ENCODE data around the gene FAM163B. TPM values are rescaled to one million over a fixed set of nuclear protein-coding genes. Genes with fewer than 3 reads are reported as not detected.

The FAM163B gene
- total RNA-seq, 2 donors from 2014 or later = not detected

DNA sequence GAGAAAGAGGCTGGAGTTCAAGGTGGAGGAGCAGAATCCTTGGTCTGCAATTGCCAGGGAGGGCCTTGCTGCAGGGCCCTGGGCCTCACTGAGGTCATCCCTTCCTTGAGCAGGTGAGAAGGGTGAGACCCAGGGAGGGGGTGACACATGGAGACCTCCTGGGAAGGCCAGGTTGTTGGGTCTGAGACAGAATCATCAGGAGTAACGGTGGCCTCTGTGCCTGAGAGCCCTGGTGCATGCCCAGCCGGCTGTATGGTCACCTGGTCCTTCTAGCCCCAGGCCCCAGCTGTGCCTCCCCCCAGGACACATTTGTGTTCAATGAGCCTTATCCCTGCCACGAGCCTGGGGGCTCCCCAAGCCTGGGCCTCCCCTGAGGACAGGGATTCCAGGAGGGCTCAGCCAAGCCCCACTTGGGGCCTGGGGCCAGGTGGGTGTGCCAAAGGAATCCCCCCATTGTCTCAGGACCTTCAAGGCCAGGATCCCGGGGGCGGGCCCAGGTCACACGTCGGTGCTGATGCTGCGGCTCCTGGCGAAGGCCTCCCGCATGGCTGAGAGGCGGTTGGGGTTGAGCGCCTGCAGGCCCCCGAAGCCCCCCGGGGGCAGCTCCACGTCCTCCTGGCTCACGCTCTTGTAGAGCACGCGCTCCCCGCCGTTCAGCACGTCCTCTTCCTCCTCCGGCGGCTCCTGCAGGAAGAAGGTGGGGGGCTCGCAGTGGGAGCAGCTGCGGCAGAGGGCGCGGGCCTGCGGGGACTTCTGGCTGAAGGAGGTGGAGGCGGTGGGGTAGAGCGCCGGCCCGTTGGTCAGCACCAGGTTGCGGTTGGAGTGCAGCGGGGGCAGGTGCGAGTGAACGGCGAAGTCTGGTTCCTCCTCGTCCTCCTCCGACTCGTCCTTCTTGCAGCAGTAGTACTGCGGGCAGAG, 30.4 kb downstream of the FAM163B start:
- H3K36me3 Mint-ChIP-seq (ENCODE audit: low read depth) = no peaks in the 10 kb centered on the region
- no peaks in the 10 kb centered on the region for H3K27me3 Mint-ChIP-seq (ENCODE audit: insufficient read depth)
- Histone ChIP-seq H3K9ac (ENCODE audit: extremely low read depth, low read length, poor library complexity, severe bottlenecking) (no peak overlapping the region), H3K27ac (ENCODE audit: low read depth, low read length) (no peak overlapping the region), H3K27me3 (ENCODE audit: control insufficient read depth, insufficient read depth, low read length, poor library complexity, severe bottlenecking) (no peaks in the 10 kb centered on the region), H3K36me3 (ENCODE audit: control insufficient read depth, insufficient read depth, low read length) (no peaks in the 10 kb centered on the region), H3K4me3 (ENCODE audit: low read length) (no peak overlapping the region), H3K9me3 (ENCODE audit: control insufficient read depth, low read length) (no peaks in the 10 kb centered on the region), H3K4me1 (ENCODE audit: control insufficient read depth, insufficient read depth, low read length) (no peaks in the 10 kb centered on the region)
- WGBS, 2 experiments (ENCODE audit: insufficient coverage in 1 of 2, insufficient read length in 1 of 2) = 91 to 95% methylated on average over 25 to 41 of the region's 41 CpGs
- H3K4me3 Mint-ChIP-seq = no peak overlapping the region
- H3K27ac Mint-ChIP-seq = no peak overlapping the region
- DNase-seq = no peak
- peaks cover 12% of the 10 kb centered on the region for H3K4me1 Mint-ChIP-seq
- no peaks in the 10 kb centered on the region for H3K9me3 Mint-ChIP-seq
- TF ChIP-seq, protein P1, sequence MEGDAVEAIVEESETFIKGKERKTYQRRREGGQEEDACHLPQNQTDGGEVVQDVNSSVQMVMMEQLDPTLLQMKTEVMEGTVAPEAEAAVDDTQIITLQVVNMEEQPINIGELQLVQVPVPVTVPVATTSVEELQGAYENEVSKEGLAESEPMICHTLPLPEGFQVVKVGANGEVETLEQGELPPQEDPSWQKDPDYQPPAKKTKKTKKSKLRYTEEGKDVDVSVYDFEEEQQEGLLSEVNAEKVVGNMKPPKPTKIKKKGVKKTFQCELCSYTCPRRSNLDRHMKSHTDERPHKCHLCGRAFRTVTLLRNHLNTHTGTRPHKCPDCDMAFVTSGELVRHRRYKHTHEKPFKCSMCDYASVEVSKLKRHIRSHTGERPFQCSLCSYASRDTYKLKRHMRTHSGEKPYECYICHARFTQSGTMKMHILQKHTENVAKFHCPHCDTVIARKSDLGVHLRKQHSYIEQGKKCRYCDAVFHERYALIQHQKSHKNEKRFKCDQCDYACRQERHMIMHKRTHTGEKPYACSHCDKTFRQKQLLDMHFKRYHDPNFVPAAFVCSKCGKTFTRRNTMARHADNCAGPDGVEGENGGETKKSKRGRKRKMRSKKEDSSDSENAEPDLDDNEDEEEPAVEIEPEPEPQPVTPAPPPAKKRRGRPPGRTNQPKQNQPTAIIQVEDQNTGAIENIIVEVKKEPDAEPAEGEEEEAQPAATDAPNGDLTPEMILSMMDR (conservative IDR thresholded peaks at IDR 0.05) = no peak

DNA sequence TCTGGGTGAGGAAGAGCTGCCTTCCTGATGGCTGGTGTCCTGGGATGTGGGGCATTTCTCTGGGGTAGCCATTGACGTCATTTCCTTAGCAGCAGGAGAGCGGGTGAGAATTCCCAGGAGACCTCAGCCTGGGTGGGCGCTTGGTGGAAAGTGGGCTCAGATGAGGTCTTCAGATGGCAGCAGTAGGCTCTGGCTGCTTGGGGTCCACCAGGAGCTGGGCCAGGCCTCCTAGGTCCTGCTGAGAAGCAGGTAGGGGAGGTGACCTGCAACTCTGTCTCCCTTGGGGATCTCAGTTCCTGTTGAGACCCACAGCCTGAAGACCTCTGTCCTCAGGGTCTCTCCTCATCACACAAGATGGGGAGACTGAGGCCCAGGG, 31.5 kb downstream of the FAM163B start:
- H3K4me3 Mint-ChIP-seq = no peak overlapping the region
- H3K27me3 ChIP-seq (ENCODE audit: control insufficient read depth, insufficient read depth, low read length, poor library complexity, severe bottlenecking) = no peaks in the 10 kb centered on the region
- no peaks in the 10 kb centered on the region for H3K27me3 Mint-ChIP-seq (ENCODE audit: insufficient read depth)
- no peak overlapping the region for H3K4me3 ChIP-seq (ENCODE audit: low read length)
- no peak overlapping the region for H3K27ac ChIP-seq (ENCODE audit: low read depth, low read length)
- no peaks in the 10 kb centered on the region for H3K36me3 ChIP-seq (ENCODE audit: control insufficient read depth, insufficient read depth, low read length)
- H3K27ac Mint-ChIP-seq = no peak overlapping the region
- no peak for DNase-seq
- H3K9ac ChIP-seq (ENCODE audit: extremely low read depth, low read length, poor library complexity, severe bottlenecking) = no peak overlapping the region
- H3K4me1 ChIP-seq (ENCODE audit: control insufficient read depth, insufficient read depth, low read length) = no peaks in the 10 kb centered on the region
- H3K36me3 Mint-ChIP-seq (ENCODE audit: low read depth) = no peaks in the 10 kb centered on the region
- H3K9me3 Mint-ChIP-seq = no peaks in the 10 kb centered on the region
- H3K4me1 Mint-ChIP-seq = peaks cover 10% of the 10 kb centered on the region
- WGBS, 2 experiments (ENCODE audit: insufficient coverage in 1 of 2, insufficient read length in 1 of 2) = 90 to 97% methylated on average over 3 of the region's 3 CpGs
- H3K9me3 ChIP-seq (ENCODE audit: control insufficient read depth, low read length) = no peaks in the 10 kb centered on the region
- TF ChIP-seq, protein P1 (conservative IDR thresholded peaks at IDR 0.05) = no peak

DNA sequence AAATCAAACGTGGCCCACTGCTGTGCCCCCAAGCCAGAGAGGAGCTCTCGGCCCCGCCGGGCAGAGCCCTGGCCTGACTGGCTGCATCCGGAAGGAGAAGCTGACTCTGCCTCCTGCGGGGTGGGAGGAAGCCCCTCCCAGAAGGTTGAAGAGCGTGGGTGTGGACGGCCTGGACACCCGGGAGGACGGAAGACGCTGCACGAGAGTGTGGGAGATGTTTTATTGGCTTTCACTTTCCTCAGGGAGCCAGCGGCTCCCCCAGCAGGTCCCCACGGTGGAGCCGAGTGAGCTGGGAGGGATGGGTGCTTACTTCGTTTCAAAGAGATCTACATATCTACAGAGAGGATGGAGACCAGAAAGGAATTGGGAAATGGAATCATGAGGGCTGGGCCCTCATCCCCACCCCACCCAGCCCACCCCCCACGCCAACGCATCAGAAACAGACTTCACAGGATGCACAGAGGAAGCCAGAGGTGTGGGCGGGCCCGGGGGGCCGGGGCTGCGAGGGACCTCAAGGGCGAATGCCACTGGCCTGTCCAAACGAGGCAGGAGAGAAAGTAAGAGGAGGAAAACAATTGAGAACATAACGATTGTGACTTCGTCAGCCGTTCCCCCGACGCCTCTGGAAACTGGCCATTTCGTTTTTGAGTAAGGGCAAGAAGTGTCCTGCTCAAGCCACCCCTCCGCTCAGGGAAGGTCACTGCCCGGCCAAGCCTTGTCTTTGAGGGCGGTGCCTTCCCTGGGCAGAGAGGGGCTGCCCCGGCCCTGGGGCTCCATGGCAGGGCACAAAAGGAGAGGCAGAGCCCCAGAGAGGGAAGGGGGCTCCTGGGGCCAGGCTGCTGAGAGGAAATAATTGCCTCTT, 32.1 kb downstream of the FAM163B start:
- Mint-ChIP-seq H3K4me1 (peaks cover 8% of the 10 kb centered on the region), H3K36me3 (ENCODE audit: low read depth) (no peaks in the 10 kb centered on the region), H3K9me3 (no peaks in the 10 kb centered on the region), H3K27me3 (ENCODE audit: insufficient read depth) (no peaks in the 10 kb centered on the region), H3K4me3 (no peak overlapping the region), H3K27ac (no peak overlapping the region)
- H3K4me3 ChIP-seq (ENCODE audit: low read length) = no peak overlapping the region
- no peak overlapping the region for H3K9ac ChIP-seq (ENCODE audit: extremely low read depth, low read length, poor library complexity, severe bottlenecking)
- H3K36me3 ChIP-seq (ENCODE audit: control insufficient read depth, insufficient read depth, low read length) = no peaks in the 10 kb centered on the region
- H3K9me3 ChIP-seq (ENCODE audit: control insufficient read depth, low read length) = no peaks in the 10 kb centered on the region
- WGBS, 2 experiments (ENCODE audit: insufficient coverage in 1 of 2, insufficient read length in 1 of 2) = 78 to 79% methylated on average over 23 to 34 of the region's 34 CpGs
- no peak overlapping the region for H3K27ac ChIP-seq (ENCODE audit: low read depth, low read length)
- no peaks in the 10 kb centered on the region for H3K4me1 ChIP-seq (ENCODE audit: control insufficient read depth, insufficient read depth, low read length)
- DNase-seq = no peak
- TF ChIP-seq, protein P1 (conservative IDR thresholded peaks at IDR 0.05) = no peak
- no peaks in the 10 kb centered on the region for H3K27me3 ChIP-seq (ENCODE audit: control insufficient read depth, insufficient read depth, low read length, poor library complexity, severe bottlenecking)

All from endodermal cell (in vitro differentiated cells).